ENCODE results near the gene UMODL1. TPM values are rescaled to one million over a fixed set of nuclear protein-coding genes. Genes with fewer than 3 reads are reported as not detected.

UMODL1 gene
- total RNA-seq, 1 experiment from 2014 or later: 0.18 TPM

DNA sequence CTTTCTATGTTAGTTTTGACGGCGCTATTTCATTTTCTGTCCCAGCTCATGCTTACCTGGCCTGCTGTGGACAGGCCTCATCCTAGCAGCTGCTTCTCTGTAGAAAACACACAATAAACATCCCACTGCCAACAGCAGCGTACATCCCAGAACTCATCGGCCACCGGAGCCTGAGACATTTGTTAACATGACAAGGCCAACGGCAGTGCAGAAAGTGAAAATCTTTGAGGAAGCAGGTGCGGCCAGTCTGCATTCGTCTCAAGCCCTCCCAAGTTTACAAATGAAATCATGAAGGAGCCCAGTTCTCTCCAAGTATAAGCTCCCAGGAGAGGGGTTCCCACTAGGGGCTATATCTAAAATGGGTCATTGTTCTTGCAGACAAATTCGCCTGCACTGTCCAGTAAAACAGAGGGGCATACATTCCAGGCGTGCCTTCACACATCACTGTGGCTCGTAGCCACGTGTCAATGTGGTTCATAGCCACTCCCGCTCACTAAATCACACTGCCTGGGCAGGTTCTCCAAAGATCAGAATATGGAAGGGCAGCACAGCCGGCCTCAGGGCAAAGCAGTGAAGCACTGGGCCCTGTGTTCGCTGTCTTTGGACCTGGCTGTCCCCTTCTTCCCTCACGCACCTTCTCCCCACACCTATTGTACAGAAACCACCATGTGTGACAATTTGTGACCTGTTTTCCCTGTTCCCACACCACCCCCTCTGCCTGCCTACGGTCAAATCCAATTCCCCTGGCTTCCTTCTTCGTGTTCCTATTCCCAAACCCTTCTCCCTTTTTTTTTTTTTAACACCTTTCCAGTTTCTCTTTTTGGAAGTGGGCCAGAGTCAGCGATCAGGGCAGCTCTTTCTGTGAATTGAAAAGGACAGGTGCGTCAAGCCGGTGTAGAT is 120.8 kb downstream of the UMODL1 start:
- Histone ChIP-seq H3K36me3 (ENCODE audit: control insufficient read depth, insufficient read depth, low read length) (no peaks in the 10 kb centered on the region), H3K27ac (ENCODE audit: low read length) (no peak overlapping the region), H3K27me3 (ENCODE audit: control insufficient read depth, insufficient read depth, low read length) (no peaks in the 10 kb centered on the region), H3K4me1 (ENCODE audit: control insufficient read depth, insufficient read depth, low read length) (no peaks in the 10 kb centered on the region), H3K9me3 (ENCODE audit: control insufficient read depth, insufficient read depth, low read depth, low read length) (no peaks in the 10 kb centered on the region), H3K4me3 (ENCODE audit: low read depth in 2 of 2, low read length in 2 of 2) (no peak overlapping the region)
- ChIA-PET CTCF (no interaction called here), POLR2A (no interaction called here)
- intact Hi-C loops (cut with micrococcal nuclease; ENCODE audit: unreplicated experiment): no loop called here
- DNase-seq (ENCODE audit: low read depth, low spot score) (no peak), ATAC-seq (no peak)
- TF ChIP-seq POLR2AphosphoS5 (IDR thresholded peaks at IDR 0.05; ENCODE audit: low read depth, low read length) (no peak), CTCF (IDR thresholded peaks at IDR 0.05) (no peak), REST (IDR thresholded peaks at IDR 0.05; ENCODE audit: insufficient read depth in 1 of 2, low read depth in 2 of 2, low read length in 1 of 2) (no peak), TCF7L2 (IDR thresholded peaks at IDR 0.05; ENCODE audit: low read depth, low read length) (no peak), SIN3A (IDR thresholded peaks at IDR 0.05; ENCODE audit: borderline replicate concordance, insufficient read depth, low read depth, low read length) (no peak)
- BruUV-seq (replicated peaks): no TSS peak
- in situ Hi-C loops (cut with HindIII; ENCODE audit: low pct_unique_long_range_greater_than_20kb, low sequenced_read_pairs): no loop called here

Other genes starting within 250 kb of the UMODL1 start
- 11.2 TPM for gene PRDM15, start 192.0 kb upstream of the UMODL1 start, total RNA-seq (2021; ENCODE audit: unreplicated experiment)
- 14.0 TPM for gene C2CD2, start 117.3 kb upstream of the UMODL1 start, total RNA-seq (2021; ENCODE audit: unreplicated experiment)
- 17.9 TPM for gene ZBTB21, start 61.0 kb upstream of the UMODL1 start, total RNA-seq (2021; ENCODE audit: unreplicated experiment)
- gene ABCG1, start 147.8 kb downstream of the UMODL1 start, total RNA-seq (2021; ENCODE audit: unreplicated experiment): 0.80 TPM
- gene TFF3, start 244.1 kb downstream of the UMODL1 start, total RNA-seq (2021; ENCODE audit: unreplicated experiment): 8.9 TPM